OCI-LY3 (cell line): ENCODE data around the gene ROR1.

Experiments used
- H2AFZ ChIP-seq: fragments of 200-600, 300-600 bp; shearing (Covaris generic); 2 replicates; pipeline ENCODE4 v1.6.0; 2014; ENCODE audit warnings: antibody characterized with exemption, low read depth, low read length
- H3K27ac ChIP-seq: fragments of 200-600, 300-600 bp; sonication (generic); 2 replicates; pipeline ENCODE4 v1.5.1; 2014; ENCODE audit warnings: mild to moderate bottlenecking, low read length, moderate library complexity, mixed read lengths
- H3K27me3 ChIP-seq: fragments of 200-600, 300-600 bp; sonication (generic); 2 replicates; pipeline ENCODE4 v1.6.1; 2014; ENCODE audit warnings: low read depth, low read length, mixed read lengths
- H3K36me3 ChIP-seq: fragments of 200-600, 300-600 bp; sonication (generic); replicated peaks from 2 replicates; pipeline ENCODE3; 2014; ENCODE audit warnings: low read depth, low read length, mixed read lengths
- H3K4me1 ChIP-seq: fragments of 300-600, 200-600 bp; sonication (generic); 2 replicates; pipeline ENCODE4 v1.6.1; 2014; ENCODE audit warnings: low read length, mixed read lengths
- H3K4me2 ChIP-seq: fragments of 200-600, 300-600 bp; sonication (generic); 2 replicates; pipeline ENCODE4 v1.6.1; 2014; ENCODE audit warnings: low read length, mixed read lengths
- H3K4me3 ChIP-seq: fragments of 300-600, 200-600 bp; sonication (generic); 2 replicates; pipeline ENCODE4 v1.5.1; 2014; ENCODE audit warnings: antibody characterized with exemption, mild to moderate bottlenecking, low read length, moderate library complexity
- H3K79me2 ChIP-seq: fragments of 300-600, 200-600 bp; shearing (Covaris generic); 2 replicates; pipeline ENCODE4 v1.6.1; 2014; ENCODE audit warnings: mild to moderate bottlenecking, low read length, mixed read lengths
- H3K9ac ChIP-seq: fragments of 300-600, 200-600 bp; shearing (Covaris generic); 2 replicates; pipeline ENCODE4 v1.6.0; 2014; ENCODE audit warnings: mild to moderate bottlenecking, low read length, moderate library complexity
- H3K9me3 ChIP-seq: fragments of 200-600, 300-600 bp; shearing (Covaris generic); 2 replicates; pipeline ENCODE4 v1.6.1; 2014; ENCODE audit warnings: low read length, mixed read lengths; ENCODE audit not compliant: insufficient read depth
- H4K20me1 ChIP-seq: fragments of 200-600, 300-600 bp; sonication (generic); 2 replicates; pipeline ENCODE4 v1.6.1; 2016; ENCODE audit warnings: low read length, mixed read lengths; ENCODE audit not compliant: insufficient read depth
- CTCF ChIP-seq: fragments of 200-600, 300-600 bp; sonication (generic); IDR thresholded peaks from 2 replicates; pipeline ENCODE4 v1.5.1; 2014; ENCODE audit warnings: antibody characterized with exemption, low read length, low read depth
- EZH2phosphoT487 ChIP-seq: fragments of 200-600 bp; shearing (Covaris generic); IDR thresholded peaks from 2 replicates; pipeline ENCODE4 v1.6.1; 2018; ENCODE audit warnings: antibody characterized with exemption, mixed run types, low read depth

ROR1 gene

GRCh38 chr1:63730211-63730610 lies 43.6 kb upstream of the ROR1 start:
- no peaks in the 10 kb centered on the region for H3K27me3 ChIP-seq
- no peaks in the 10 kb centered on the region for H3K79me2 ChIP-seq
- H3K9me3 ChIP-seq: no peaks in the 10 kb centered on the region
- no peak overlapping the region for H2AFZ ChIP-seq
- H3K36me3 ChIP-seq: no peaks in the 10 kb centered on the region
- no peak for TF ChIP-seq EZH2phosphoT487
- H3K27ac ChIP-seq: no peak overlapping the region
- H3K4me2 ChIP-seq: no peak overlapping the region
- no peaks in the 10 kb centered on the region for H3K4me1 ChIP-seq
- no peaks in the 10 kb centered on the region for H4K20me1 ChIP-seq
- H3K4me3 ChIP-seq: no peak overlapping the region
- H3K9ac ChIP-seq: no peak overlapping the region

- Histone ChIP-seq H3K36me3 (no peaks in the 10 kb centered on the region), H3K79me2 (no peaks in the 10 kb centered on the region), H3K27ac (no peak overlapping the region), H3K4me3 (no peak overlapping the region), H3K4me2 (no peak overlapping the region), H3K27me3 (no peaks in the 10 kb centered on the region), H4K20me1 (no peaks in the 10 kb centered on the region), H3K9ac (no peak overlapping the region), H2AFZ (no peak overlapping the region), H3K9me3 (no peaks in the 10 kb centered on the region), H3K4me1 (no peaks in the 10 kb centered on the region)
- TF ChIP-seq EZH2phosphoT487: no peak
- TF ChIP-seq CTCF: no peak
Measured at GRCh38 chr1:63731117-63732043, 42.4 kb upstream of the ROR1 start.

- H3K4me3 ChIP-seq: no peak overlapping the region
- no peaks in the 10 kb centered on the region for H3K9me3 ChIP-seq
- no peaks in the 10 kb centered on the region for H3K36me3 ChIP-seq
- H3K4me2 ChIP-seq: no peak overlapping the region
- H3K27me3 ChIP-seq: peaks cover 6% of the 10 kb centered on the region; the same call in 1 of the 2 replicates
- no peaks in the 10 kb centered on the region for H3K4me1 ChIP-seq
- H3K27ac ChIP-seq: no peak overlapping the region
- no peaks in the 10 kb centered on the region for H3K79me2 ChIP-seq
- TF ChIP-seq CTCF: no peak
- no peak for TF ChIP-seq EZH2phosphoT487
- no peak overlapping the region for H2AFZ ChIP-seq
- H4K20me1 ChIP-seq: no peaks in the 10 kb centered on the region
- no peak overlapping the region for H3K9ac ChIP-seq
Measured at GRCh38 chr1:63732666-63733065, 41.2 kb upstream of the ROR1 start.

GRCh38 chr1:63738772-63739171 lies 35.0 kb upstream of the ROR1 start:
- no peaks in the 10 kb centered on the region for H3K4me1 ChIP-seq
- no peak overlapping the region for H3K4me3 ChIP-seq
- no peak overlapping the region for H2AFZ ChIP-seq
- H3K9ac ChIP-seq: no peak overlapping the region
- no peak for TF ChIP-seq EZH2phosphoT487
- TF ChIP-seq CTCF: no peak
- H3K27me3 ChIP-seq: peaks cover 6% of the 10 kb centered on the region; the same call in 1 of the 2 replicates
- no peak overlapping the region for H3K4me2 ChIP-seq
- no peak overlapping the region for H3K27ac ChIP-seq
- no peaks in the 10 kb centered on the region for H4K20me1 ChIP-seq
- H3K9me3 ChIP-seq: no peaks in the 10 kb centered on the region
- no peaks in the 10 kb centered on the region for H3K79me2 ChIP-seq
- no peaks in the 10 kb centered on the region for H3K36me3 ChIP-seq
